ENCODE data around the gene RASSF7. TPM values are rescaled to one million over a fixed set of nuclear protein-coding genes. Genes with fewer than 3 reads are reported as not detected.

RASSF7 gene
- total and polyA plus RNA-seq, 2 donors from 2014 or later: 106 to 108 TPM

DNA sequence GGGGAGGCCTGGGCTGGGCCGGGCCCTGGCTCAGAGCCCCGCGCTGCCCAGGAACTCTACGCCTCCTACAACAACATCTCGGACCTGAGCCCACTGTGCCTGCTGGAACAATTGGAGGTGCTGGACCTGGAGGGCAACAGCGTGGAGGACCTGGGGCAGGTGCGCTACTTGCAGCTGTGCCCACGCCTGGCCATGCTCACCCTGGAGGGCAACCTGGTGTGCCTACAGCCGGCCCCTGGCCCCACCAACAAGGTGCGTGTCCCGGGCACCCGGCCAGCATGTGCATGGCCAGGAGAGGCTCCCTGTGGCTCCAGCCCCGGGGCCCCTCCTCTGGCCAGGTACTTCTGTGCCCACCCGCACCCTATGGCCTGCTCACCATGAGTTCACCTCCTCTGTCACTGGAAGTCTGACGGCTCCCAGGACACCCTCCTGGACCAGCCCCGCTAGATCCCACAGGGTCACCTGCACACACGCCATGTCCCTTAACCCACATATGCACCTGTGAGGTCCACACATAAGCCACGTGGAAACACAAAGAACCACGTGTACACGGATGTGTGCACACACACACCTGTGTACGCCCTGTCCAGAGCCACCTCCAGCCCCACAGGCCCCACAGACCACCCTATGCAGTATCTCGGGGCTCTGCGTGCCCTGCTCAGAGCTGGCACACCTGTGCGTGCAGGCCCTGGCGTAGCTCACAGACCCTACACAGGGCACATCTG, 10.6 kb upstream of the RASSF7 start:
- Histone ChIP-seq H3K9me3 (ENCODE audit: control insufficient read depth in 2 of 3, insufficient read depth in 1 of 3, low read length in 3 of 3) (no peaks in the 10 kb centered on the region), H3K27ac (ENCODE audit: low read depth in 2 of 2, low read length in 2 of 2) (no peak overlapping the region), H3K4me3 (ENCODE audit: low read length in 3 of 3) (no peak overlapping the region), H3K9ac (ENCODE audit: low read length in 3 of 3) (no peak overlapping the region), H3K4me1 (ENCODE audit: control insufficient read depth in 2 of 3, insufficient read depth in 2 of 3, low read depth in 1 of 3, low read length in 3 of 3) (peaks cover 0 to 5% (median 0%) of the 10 kb centered on the region in 3 donors), H3K36me3 (ENCODE audit: control insufficient read depth in 2 of 3, insufficient read depth in 3 of 3, low read length in 3 of 3) (no peaks in the 10 kb centered on the region), H3K27me3 (ENCODE audit: control insufficient read depth, insufficient read depth, low read length) (no peaks in the 10 kb centered on the region)
- intact Hi-C loops (cut with DNase I): loop anchor here (10.0 kb wide), 1 partner anchor 175 kb away; no protein-coding TSS in a partner anchor
- TF ChIP-seq, protein P1, sequence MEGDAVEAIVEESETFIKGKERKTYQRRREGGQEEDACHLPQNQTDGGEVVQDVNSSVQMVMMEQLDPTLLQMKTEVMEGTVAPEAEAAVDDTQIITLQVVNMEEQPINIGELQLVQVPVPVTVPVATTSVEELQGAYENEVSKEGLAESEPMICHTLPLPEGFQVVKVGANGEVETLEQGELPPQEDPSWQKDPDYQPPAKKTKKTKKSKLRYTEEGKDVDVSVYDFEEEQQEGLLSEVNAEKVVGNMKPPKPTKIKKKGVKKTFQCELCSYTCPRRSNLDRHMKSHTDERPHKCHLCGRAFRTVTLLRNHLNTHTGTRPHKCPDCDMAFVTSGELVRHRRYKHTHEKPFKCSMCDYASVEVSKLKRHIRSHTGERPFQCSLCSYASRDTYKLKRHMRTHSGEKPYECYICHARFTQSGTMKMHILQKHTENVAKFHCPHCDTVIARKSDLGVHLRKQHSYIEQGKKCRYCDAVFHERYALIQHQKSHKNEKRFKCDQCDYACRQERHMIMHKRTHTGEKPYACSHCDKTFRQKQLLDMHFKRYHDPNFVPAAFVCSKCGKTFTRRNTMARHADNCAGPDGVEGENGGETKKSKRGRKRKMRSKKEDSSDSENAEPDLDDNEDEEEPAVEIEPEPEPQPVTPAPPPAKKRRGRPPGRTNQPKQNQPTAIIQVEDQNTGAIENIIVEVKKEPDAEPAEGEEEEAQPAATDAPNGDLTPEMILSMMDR (IDR thresholded peaks at IDR 0.05; ENCODE audit: borderline replicate concordance, extremely low read depth, insufficient read depth): no peak
- DNase-seq (peak in 1 of 5 donors; percentile 66), FAIRE-seq (no peak)

DNA sequence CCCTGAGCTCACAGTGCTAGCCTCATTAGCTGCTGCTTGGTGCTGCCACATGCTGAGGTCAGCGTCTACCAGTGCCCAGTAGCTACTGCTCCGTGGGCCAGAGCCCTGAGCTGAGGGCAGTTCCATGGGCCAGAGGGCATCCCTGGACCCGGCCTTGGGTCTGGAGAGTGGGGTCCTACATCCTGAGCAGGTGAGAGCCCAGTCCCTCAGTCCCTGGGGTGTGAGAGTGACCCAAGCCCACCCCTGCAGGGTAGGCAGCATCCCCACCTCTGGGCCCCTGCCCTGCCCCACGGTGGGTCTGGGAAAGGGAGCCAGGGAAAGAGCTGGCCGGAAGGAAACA, 10.1 kb upstream of the RASSF7 start:
- intact Hi-C loops (cut with DNase I): loop anchor here (10.0 kb wide), 1 partner anchor 174 kb away; no protein-coding TSS in a partner anchor
- Histone ChIP-seq H3K36me3 (ENCODE audit: control insufficient read depth in 2 of 3, insufficient read depth in 3 of 3, low read length in 3 of 3) (no peaks in the 10 kb centered on the region), H3K9ac (ENCODE audit: low read length in 3 of 3) (no peak overlapping the region), H3K27me3 (ENCODE audit: control insufficient read depth, insufficient read depth, low read length) (no peaks in the 10 kb centered on the region), H3K4me1 (ENCODE audit: control insufficient read depth in 2 of 3, insufficient read depth in 2 of 3, low read depth in 1 of 3, low read length in 3 of 3) (peaks cover 0 to 5% (median 0%) of the 10 kb centered on the region in 3 donors), H3K4me3 (ENCODE audit: low read length in 3 of 3) (no peak overlapping the region), H3K27ac (ENCODE audit: low read depth in 2 of 2, low read length in 2 of 2) (no peak overlapping the region), H3K9me3 (ENCODE audit: control insufficient read depth in 2 of 3, insufficient read depth in 1 of 3, low read length in 3 of 3) (no peaks in the 10 kb centered on the region)
- TF ChIP-seq, protein P1 (IDR thresholded peaks at IDR 0.05; ENCODE audit: borderline replicate concordance, extremely low read depth, insufficient read depth): no peak
- FAIRE-seq (no peak), DNase-seq (no peak)

DNA sequence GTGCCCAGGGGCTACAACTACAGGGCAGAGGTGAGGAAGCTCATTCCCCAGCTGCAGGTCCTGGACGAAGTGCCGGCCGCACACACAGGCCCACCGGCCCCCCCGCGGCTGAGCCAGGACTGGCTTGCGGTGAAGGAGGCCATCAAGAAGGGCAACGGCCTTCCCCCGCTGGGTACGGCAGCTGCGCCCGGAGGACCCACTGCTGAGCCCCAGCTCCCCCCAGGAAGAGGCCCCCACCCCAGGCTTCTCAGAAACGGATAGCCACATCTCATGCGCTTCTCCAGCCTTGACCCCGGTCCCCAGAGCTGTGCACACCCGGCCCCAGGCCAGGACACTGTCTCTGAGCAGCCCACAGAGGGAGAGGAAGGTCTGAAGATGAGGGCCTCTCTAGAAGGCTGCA, 9.6 kb upstream of the RASSF7 start:
- no peak for DNase-seq
- Histone ChIP-seq H3K36me3 (ENCODE audit: control insufficient read depth in 2 of 3, insufficient read depth in 3 of 3, low read length in 3 of 3) (no peaks in the 10 kb centered on the region), H3K4me3 (ENCODE audit: low read length in 3 of 3) (no peak overlapping the region), H3K4me1 (ENCODE audit: control insufficient read depth in 2 of 3, insufficient read depth in 2 of 3, low read depth in 1 of 3, low read length in 3 of 3) (peaks cover 0 to 5% (median 0%) of the 10 kb centered on the region in 3 donors), H3K9me3 (ENCODE audit: control insufficient read depth in 2 of 3, insufficient read depth in 1 of 3, low read length in 3 of 3) (no peaks in the 10 kb centered on the region), H3K9ac (ENCODE audit: low read length in 3 of 3) (no peak overlapping the region), H3K27ac (ENCODE audit: low read depth in 2 of 2, low read length in 2 of 2) (no peak overlapping the region), H3K27me3 (ENCODE audit: control insufficient read depth, insufficient read depth, low read length) (no peaks in the 10 kb centered on the region)
- intact Hi-C loops (cut with DNase I): loop anchor here (10.0 kb wide), 1 partner anchor 174 kb away; no protein-coding TSS in a partner anchor
- TF ChIP-seq, protein P1 (IDR thresholded peaks at IDR 0.05; ENCODE audit: borderline replicate concordance, extremely low read depth, insufficient read depth): no peak
- FAIRE-seq: no peak
